Medulla oblongata (tissue), 1 donor: Measurements from ENCODE around the gene CXCL5.

Experiments used
- DNase-seq: peaks from one replicate; pipeline ENCODE4 v3.0.0-alpha.2; 2015; ENCODE audit errors: extremely low spot score

CXCL5 gene

DNA sequence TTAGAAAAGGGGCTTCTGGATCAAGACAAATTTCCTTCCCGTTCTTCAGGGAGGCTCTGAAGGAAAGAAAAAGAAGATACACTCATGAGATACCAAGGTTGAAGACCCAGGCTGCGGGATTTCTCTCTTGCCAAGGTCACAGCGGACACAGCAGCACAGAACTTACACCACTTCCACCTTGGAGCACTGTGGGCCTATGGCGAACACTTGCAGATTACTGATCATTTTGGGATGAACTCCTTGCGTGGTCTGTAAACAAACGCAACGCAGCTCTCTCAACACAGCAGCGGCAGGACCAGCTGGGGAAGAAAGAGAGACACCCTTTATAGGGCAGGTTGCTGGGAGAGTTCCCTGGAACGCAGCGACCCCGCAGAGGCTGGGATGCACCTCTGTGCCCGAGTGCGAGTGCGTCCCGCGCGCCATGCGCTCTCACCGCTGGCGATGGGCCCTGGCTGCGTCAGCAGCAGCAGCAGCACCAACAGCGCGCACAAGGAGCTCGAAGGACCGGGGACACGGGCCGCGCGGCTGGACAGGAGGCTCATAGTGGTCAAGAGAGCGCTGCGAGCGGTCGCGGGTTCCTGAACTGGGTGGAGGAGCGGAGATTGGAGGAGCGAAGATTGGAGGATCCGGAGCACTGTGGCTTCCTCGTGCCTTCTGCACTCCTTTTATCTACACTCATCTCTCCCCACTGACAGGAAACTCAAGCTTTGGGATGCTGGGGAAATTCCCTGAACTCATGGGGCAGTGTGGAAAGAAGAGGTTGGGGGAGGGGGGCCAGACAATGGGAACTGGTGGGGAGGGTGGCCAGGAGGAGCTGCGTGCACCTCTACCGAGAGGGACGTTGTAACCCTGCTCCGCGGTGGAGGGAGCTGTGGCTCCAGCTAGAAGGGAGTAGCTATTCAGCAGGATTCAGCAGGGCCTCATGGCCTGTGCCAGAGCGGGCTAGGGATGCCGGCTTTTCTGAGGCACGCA is at the start of gene CXCL5:
TSS of gene CXCL5 (minus strand) at position 638 of the 972 bp plus-strand sequence. CDS start at position 542, 96 bp downstream.
- peak; percentile 9 for DNase-seq

DNA sequence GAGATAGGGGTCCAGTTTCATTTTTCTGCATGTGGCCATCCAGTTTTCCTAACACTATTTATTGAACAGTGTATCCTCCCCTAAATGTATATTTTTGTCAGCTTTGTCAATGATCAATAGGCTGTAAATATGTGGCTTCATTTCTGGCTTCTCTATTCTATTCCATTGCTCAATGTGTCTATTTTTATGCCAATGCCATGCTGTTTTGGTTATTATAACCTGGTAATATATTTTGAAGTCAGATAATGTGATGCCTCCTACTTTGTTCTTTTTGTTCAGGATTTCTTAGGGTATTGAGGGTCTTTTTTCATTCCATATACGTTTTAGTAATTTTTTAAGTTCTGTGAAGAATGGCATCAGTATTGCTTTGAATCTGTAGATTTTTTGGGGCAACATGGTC is 48.7 kb upstream of the CXCL5 start:
- DNase-seq: no peak

DNA sequence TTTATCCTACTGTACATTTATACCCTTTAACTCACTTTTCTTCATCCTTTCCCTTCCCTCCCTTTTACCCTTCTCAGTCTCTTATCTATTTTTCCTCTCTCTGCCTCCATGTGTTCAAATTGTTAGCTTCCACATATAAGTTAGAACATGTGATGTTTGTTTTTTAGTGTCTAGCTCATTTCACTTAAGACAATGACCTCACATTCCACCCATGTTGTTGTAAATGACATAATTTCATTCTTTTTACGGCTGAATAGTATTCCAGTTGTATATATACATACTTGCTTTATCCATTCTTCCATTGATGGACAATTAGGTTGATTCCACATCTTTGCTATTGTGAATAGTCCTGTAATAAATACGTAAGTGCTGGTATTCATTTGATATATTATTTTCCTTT is 47.3 kb upstream of the CXCL5 start:
- DNase-seq: no peak

DNA sequence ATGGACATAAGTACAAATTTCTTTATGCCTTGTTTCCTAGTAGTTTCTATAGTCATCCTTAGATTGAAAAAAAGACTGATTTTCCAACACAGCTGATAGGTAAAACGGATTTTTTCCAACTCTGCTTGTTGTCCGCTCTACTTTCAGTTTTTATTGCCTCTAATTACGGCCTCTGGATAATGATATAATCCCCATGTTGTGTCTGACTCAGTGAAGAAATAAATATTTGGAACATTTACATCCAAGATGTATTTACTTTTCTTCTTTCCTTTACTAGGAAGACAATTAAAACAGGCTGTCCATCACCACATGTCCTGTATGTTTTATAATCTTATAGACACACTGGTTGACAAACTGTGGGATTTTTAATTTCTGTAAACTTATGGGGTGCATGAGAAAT is 46.8 kb upstream of the CXCL5 start:
- no peak for DNase-seq

DNA sequence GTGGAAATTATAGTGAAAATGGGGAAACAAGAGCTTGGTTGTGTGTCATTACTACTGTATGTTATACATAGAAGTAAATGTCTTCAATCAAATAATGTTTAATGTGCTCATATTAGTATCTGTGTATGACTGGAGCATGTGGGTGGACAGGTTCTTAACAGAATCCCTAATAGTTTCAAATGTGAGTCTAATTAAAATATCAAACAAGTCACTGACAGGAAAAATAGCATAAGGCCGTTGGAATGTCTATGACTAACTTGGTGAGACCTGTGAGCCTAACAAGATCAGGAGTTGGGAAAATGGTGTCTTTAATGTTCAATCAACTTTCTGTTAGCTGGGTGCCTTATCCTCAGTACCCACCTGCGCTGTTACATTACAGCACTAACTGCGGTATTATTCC is 46.2 kb upstream of the CXCL5 start:
- DNase-seq: no peak

DNA sequence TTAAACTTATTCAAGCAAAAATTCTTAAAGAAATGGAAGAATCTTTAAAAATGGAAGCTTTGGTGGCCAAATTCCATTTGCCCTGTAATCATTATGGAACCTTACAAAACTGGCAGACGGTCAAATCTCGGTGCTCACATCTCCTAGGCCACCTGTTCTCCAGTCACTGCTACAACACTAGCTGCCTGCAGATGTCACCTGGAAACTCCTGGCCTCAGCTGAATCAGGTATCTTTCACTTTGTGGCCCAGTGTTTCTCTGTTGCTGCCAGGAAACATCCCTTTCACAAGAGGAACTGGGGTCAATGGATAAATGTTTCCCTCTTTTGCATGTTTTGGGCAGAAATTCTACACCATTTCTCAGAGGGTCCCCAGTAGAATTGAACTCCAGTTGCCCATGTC is 44.2 kb upstream of the CXCL5 start:
- DNase-seq: no peak

DNA sequence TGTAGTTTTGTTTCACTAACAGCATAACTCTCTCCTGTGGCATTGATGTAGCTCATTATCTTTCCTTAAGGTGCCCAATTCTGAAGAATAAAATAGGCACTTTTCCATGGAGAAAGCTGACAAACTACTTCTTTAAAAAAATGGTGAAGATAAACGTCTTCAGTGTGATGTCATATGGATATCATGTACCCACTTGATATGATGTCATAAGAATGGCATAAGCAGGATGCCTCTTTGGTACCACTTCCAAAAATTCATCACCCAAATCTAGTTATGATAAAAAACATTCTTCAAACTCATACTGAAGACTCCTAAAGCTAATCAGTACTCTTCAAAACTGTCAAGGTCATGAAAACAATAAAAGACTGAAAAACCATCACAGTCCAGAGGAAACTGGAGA is 42.9 kb upstream of the CXCL5 start:
- no peak for DNase-seq

DNA sequence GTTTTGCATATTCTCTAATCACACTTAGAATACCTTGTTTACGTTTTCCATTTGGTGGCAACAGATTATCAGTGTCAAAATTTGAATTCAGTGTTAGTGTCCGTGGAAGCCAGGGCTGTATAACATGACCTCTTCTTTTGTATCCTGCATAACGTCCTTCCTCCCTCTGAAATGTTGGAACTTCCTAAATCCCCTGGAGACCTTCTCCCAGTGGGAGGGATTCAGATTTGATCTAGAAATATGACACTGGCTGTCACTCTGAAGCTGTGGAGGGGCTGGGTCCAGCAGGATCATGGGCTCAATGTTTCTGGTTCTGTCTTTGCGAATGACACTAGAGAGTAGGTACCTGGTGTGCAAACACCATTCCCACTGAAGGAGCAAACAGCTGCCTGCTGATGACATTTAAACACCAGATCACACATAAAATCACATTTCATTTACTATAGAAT is 40.9 kb upstream of the CXCL5 start:
- peak; percentile 7 for DNase-seq

DNA sequence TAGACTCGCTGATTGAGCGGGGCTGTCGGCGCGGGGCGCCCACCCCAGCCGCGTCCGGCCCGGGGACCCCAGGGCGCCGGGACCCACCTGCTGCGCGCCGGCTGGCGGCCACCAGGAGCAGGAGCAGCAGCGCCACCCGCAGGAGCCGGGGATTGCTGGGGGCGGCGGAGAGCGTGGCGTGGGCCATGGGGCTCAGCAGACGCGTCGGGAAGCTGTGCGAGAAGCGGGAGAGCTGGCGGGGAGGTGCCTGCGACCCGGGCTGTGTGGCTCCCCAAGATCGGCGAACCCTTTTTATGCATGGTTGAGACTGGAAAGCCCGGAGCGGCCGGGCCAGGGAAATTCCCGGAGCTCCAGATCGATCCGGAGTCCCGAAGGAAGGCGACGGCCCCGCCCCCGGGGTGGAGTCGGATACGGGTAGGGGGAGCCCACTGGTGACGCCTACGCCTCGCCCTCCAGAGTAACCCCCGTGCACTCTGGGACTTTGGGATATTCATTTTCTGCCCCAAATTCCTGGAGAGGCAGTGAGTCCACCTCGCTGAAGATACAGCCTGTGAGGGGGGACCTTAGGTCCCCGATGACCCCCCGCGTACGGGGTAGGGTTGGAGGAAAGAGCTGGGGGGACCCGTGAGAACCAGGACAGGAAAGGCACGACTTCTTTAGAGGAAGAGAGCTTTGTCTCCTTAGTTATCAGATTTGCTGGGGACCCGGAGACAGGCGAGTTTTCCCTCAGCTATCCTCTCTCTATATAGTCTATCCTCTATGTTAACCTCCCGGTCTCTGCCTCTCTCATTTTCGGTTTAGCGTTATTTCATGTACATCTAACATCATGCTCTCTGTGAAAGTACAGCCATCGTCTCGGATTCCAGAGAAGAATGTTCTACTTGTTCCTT is 40.2 kb upstream of the CXCL5 start, which contains the start of gene CXCL3:
TSS of gene CXCL3 (minus strand) at position 265 of the 890 bp plus-strand sequence. CDS start at position 187, 78 bp downstream.
- DNase-seq: peak; percentile 45

DNA sequence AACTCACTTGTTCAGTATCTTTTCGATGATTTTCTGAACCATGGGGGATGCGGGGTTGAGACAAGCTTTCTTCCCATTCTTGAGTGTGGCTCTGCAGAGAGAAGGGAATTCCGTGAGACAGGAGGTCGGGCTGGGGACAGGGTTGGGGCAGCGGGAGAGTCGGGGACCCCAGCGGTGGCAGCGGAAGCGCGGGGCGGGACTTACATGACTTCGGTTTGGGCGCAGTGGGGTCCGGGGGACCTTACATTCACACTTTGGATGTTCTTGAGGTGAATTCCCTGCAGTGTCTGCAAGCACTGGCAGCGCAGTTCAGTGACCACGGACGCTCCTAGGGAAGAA is 39.6 kb upstream of the CXCL5 start:
- DNase-seq: no peak

DNA sequence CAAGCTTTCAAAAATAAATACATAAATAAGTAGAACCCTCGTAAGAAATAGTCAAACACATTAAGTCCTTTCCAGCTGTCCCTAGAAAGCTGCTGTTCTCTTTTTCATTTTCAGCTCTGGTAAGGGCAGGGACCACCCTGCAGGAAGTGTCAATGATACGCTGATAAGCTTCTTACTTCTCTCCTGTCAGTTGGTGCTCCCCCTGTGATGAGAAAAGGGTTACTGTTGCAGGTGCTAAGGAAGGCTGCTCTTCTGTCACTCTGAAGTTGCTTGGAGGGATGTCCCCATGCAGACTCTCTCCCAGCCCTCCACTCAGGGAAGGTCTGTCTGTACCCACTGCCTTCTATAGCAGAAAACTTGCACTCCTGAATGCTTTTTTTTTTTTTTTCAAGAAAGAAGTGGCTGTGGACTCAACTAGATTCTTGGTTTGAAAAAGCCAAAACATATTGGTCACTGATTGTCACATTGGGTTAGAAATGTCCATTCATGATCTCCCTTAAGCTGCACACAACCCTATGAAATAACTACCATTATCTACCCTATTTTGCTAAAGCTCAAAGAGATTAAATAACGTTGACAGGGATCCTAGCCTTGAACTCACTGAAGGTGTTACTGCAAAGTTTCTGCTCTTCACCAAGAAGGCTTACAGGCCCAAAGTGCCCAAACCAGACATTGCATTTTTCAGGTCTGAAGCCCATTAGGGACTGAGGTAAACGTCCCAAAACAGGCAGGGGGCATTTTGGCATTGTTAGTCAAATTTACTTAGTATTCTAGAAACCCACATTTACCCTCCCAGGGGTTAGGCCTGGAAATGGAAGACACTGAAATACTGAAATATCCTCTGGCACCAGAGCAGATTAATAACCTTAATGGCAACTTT is 38.8 kb upstream of the CXCL5 start:
- no peak for DNase-seq

DNA sequence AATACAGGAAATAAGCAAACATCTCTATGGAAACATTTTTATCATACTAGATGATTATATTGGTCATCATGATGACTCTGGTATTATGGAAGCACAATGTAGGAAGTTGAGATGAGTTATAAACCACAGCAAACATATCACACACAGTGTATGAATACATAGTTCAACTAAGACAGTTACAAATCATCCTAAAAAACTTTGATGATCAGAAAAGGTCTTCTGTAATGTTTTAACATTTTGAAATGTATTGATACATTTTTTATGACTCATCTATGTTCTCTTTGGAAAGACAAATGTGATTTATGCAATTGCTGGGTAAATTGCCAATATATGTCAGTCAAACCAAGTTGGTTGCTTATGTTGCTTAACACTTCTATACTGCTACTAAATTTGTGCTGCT is 35.3 kb upstream of the CXCL5 start:
- DNase-seq: no peak

DNA sequence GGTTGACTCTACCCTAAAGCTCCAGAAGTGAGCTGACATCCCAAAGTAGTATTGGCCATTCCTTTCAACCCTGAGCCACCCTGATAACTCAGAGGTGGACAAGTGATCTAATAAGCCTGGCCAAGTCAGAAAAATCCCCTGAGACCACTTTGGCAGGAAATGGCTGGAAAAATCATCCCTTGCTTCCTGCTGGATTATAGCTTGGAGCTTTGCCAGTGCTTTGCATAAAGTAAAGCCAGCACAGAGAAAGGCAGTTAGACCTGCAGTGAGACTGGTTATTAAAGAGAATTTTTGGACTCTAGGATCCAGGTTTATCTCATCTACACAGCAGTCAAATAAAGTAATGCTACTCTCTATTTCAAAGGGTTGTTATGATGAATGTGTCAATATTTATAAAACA is 33.6 kb upstream of the CXCL5 start:
- no peak for DNase-seq

DNA sequence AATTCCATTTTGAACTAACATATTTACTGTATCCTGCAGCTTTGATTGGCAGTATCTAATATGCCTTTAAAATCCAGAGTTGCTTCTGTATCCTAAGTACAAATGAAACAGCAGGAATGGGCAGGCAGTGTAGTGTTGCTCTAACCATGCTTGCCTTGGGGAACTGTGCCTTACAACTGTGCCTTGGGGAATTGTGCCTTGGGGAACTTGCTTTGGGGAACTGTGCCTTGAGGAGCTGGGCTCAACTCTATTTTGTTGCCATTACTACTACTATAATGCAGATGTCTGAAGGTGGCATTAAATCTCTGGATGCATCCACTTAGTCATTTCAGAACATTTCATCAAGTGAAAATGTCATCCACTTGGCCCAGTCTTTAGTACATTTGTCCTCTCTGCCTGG is 33.1 kb upstream of the CXCL5 start:
- DNase-seq: no peak

DNA sequence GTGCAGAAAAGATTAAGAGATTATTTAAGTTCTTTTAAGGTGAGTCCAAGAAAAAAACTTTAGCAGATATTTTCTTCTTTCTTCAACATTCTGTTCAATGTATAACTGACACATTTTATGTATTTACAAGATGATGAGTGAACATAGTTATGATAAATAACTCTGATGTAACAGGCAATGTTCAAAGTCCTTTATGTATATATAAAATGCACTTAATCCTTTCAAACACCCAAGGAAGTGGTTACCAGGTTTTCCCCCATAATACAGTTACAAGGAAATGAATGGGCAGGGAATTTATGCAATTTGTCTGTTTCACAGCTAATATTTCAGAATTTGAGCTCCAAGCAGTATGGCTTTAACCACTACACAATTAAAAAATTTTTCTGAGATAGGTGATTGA is 31.8 kb upstream of the CXCL5 start:
- no peak for DNase-seq

DNA sequence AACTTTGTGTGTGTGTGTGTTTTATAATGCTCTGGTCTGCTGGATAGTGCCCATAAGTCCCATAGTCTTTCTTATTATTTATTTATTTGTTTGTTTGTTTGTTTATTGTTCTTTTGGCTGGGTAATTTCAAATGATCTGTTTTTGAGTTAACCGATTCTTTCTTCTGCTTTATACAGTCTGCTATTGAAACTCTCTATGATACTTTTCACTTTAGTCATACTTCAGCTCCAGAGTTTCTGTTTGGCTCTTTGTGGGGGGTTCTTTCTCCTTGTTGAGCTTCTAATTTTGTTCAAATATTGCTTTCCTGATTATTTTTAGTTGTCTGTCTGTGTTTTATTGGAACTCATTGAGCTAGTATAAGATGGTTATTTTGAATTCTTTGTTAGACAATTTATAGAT is 30.0 kb upstream of the CXCL5 start:
- DNase-seq: no peak

DNA sequence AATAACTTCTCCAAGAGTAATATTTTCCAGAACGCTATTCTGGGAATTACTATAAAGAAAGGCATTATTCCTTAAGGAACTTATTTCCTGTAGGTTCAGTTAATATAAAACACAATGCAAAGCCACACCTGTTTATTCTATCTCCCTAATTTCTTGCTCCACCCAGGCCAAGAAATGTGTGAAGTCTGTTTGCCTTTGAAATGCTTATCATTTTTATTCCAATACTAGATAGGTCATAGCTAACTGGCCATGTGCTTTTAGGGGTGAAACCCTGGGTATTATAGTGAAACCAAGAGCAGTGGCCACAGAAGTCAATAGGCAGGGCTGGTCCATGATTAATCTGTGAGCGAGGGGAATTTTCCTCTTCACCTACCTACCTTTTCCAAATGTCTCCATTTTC is 25.2 kb upstream of the CXCL5 start:
- no peak for DNase-seq

DNA sequence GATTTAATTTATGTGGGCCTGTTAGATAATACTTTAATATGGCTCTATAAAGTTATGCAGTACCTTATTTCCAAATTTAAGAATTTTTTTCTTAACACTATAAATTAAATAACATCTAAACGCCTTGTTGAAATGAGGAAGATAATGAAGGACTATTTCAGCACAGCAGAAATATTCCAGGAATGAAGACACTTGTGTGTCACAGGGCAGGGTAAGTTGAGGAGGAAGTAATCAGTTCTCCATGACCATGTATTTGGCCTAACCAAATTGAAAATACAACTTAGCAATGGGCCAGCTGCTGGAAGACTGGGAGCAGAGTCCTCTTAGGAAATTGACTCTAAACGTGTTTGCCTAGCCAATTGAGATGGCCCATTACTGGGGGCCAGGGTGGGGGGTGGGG is 23.1 kb upstream of the CXCL5 start:
- DNase-seq: no peak

DNA sequence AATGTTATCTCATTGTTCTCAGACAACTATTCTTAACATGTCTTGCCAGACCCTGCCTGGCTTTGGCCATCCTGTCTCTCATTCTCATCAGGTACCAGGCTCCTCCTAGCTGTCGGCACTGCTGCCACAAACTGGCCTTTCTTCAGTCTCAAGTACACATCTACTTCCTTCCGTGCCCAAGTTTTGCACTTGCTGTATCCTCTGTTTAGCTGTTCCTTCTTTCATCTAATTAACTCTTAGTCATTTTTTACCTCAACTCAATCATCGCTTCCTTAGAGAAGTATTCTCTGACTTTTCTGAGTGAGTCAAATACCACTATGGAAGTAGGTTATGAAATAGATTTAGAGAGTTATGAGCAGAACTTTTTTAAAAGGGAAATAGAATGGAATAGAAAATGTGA is 20.3 kb upstream of the CXCL5 start:
- DNase-seq: no peak

DNA sequence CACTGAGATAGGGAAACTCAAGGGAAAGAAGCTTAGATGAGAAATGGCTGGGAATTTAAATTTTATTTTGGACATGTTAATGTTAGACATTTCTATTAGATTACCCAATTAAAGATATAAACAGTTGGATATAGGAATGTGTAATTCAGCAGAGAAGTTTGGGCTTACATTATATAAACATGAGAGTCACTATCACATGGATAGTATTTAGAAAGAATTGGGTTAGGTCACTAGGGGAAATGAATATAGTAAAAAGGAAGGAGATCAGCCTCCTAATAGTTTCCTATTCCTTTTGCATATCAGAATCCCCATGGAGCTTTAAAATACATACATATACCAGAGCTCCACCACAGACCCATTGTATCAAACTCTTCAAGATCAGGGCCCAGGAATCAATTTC is 19.6 kb upstream of the CXCL5 start:
- DNase-seq: no peak

DNA sequence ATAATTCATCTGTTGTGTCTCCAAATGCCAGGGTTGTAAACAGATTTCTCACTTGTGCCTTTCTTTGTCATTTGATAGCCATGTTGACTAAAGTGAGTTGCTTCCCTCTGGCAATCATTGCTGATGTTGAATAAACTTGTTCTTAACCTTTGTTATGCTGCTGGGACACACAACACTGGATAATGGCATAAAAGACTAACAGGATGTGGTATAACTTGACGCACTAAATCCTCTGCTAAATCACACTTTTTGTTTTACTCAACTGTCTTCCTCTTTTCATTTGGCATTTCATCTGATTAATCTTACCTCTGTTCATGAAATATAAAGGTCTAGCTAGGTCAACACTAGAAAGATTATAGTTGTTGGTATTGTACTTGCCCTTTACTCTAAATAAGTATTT is 17.6 kb upstream of the CXCL5 start:
- no peak for DNase-seq
